GM21717 (cell line): ENCODE results near the gene CHST11.

Experiments
- ATAC-seq: cut with Tn5 transposase; IDR thresholded peaks from one replicate; pipeline ENCODE4 v1.9.1; 2021; ENCODE audit warnings: mild to moderate bottlenecking, moderate library complexity; ENCODE audit not compliant: unreplicated experiment

Gene CHST11

DNA sequence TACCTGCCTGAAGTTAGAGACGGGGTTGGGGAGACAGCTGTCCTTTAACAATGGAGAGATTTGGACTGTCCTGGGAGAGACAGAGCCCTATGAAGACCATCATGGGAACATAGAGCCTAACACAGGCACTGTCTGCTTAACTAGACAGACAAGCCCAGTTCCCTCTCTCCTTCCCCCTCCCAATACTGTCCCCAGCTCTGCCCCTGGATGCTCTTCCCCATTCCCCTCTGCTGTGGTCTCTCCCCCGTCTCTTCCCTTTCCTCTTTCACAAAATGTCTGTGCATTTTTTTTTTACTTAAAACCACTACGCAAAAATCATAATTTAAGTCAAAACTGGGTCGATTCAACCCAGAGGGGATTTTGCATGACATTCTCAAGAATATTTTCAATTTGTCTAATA is 232.9 kb downstream of the CHST11 start:
- no peak for ATAC-seq

- peak; percentile 36 for ATAC-seq
These were observed 235.2 kb downstream of the CHST11 start for GRCh38 chr12:104691721-104692556.

GRCh38 chr12:104692557-104693218 is 235.9 kb downstream of the CHST11 start:
- ATAC-seq: no peak

- ATAC-seq: no peak
These were observed 236.7 kb downstream of the CHST11 start for GRCh38 chr12:104693493-104693892.

DNA sequence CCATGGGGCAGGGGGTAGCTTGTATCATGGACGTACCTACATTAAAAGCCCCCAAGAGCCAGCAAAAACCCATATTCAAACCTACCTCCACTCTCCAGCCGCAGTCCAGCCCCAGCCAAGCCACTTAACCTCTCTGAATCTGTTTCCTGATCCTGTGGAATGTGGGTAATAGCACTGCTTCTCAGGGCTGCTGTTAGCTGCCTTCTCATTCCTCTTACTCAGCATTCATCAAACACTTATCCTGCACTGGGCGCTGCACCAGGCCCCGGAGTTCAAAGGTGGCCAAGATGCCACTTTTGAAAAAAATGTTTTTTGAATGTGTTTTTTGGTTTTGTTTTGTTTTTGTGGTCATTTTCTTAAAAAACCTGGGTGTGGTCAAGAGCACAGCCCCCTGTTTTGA is 237.4 kb downstream of the CHST11 start:
- ATAC-seq: no peak

GRCh38 chr12:104694711-104695110 is 238.0 kb downstream of the CHST11 start:
- no peak for ATAC-seq

DNA sequence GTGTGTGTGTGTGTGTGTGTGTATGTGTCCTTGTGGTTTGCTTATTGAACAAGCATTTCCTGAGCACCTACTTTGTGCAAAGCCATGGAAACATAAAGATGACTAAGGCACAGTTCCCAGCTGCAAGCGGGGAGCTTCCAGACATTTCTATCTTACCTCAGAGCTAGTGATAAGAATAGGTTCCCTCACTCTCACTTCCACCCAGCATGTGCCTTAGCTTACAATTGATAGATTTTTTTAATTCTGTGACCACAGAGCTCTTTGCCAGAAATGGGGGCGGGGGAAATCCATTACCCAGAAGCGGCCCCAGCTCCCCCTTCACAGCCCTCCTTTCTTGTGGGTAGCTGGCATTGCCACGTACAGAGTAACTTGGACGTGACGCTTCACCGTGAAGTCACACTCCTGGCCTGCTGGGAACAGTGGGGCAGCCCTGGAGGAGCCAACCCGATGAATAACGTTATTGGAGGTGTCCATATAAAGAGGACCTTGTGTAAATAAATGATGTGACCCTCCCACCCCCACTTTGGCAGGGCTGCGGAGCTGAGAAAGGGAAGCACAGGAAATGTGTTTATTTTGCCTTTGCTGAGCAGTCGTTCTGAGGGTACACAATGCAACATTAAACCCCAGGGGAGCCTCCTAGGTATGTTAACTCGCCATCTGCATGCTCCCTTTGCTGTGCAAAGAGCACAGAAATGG is 238.9 kb downstream of the CHST11 start:
- ATAC-seq: peak; percentile 55

DNA sequence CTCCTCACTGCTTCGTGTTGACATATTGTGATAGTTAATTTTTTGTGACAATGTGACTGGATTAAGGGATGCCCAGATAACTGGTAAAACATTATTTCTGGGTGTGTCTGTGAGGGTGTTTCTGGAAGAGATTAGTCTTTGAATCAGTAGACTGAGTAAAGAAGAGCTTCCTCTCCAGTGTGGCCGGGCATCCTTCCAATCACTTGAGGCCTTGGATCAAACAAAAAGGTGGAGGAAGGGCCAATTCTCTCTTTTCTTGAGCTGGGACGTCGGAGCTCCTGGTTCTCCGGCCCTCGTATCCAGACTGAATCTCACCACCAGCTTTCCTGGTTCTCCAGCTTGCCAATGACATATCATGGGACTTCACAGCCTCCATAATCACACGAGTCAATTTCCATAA is 240.4 kb downstream of the CHST11 start:
- no peak for ATAC-seq

GRCh38 chr12:104698871-104699270 is 242.1 kb downstream of the CHST11 start:
- ATAC-seq: no peak

- ATAC-seq: peak; percentile 39
These were observed 242.9 kb downstream of the CHST11 start for GRCh38 chr12:104699489-104700190.

- ATAC-seq: no peak
These were observed 243.6 kb downstream of the CHST11 start for GRCh38 chr12:104700324-104700723.

GRCh38 chr12:104701301-104701700 is 244.6 kb downstream of the CHST11 start:
- ATAC-seq: no peak

GRCh38 chr12:104701756-104702155 is 245.0 kb downstream of the CHST11 start:
- ATAC-seq: no peak

DNA sequence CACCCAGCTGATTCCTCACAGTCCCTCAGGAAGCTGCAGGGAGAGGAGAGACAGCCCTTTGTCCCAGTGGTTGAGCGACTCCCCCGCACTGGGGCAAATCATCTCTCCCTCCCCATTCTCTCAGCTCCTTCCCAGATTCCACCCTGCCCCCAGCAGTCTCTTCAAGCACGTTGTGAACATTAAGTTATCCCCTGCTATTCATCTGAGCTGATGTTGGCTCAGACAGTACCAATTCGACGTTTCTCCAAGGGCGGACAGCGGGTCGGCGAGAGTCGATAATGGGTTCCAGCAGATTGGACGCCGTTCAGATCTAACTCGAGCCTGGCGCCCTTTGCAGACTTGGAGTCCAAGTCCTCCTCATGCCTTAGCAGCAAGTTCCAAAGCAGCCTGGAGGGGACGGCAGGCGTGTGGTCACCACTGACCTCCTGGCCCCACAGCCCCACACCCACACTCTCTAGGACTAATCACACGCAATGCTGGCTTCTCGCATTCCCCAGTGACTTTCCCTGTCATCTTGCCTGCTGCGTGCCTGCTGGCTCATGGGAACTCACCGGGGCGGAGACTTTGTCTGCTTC is 245.9 kb downstream of the CHST11 start:
- no peak for ATAC-seq

DNA sequence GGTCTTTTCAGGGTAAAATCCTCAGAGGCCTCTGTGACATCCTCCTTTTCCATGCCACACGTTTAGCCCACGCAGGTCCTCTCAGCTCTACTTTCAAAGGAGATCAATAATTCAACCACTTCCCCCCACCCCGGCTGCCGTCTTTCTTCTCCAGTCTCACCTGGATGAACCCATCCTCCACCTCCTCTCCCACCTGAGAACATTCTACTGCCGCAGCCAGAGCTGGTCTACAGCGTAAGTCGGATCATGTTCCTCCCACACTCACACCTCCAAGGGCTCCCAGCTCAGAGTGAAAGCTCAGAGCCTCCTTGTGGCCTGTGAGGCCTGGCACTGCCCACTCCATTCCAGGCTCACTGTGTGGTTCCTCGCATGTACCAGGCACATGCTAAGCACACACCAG is 246.6 kb downstream of the CHST11 start:
- ATAC-seq: no peak

- ATAC-seq: no peak
These were observed 247.6 kb downstream of the CHST11 start for GRCh38 chr12:104704224-104704779.

DNA sequence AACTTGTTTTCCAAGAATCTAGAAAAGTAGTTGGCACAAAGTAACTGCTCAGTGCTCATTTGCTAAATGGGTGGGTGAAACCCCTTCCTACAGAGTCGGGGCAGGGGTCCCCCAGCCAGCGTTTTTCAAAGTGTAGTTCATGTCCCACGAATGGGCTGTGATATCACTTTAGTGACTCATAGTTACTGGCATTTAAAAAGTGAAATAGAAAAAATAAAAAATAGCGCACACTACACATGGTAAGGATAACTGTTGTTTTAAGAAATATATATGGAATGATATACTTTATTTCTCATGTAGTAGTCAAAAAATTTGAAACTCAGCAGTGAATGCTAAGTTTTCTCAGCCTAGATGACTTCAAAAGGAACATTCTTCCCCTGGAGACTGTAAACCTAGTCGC is 250.4 kb downstream of the CHST11 start:
- ATAC-seq: no peak

DNA sequence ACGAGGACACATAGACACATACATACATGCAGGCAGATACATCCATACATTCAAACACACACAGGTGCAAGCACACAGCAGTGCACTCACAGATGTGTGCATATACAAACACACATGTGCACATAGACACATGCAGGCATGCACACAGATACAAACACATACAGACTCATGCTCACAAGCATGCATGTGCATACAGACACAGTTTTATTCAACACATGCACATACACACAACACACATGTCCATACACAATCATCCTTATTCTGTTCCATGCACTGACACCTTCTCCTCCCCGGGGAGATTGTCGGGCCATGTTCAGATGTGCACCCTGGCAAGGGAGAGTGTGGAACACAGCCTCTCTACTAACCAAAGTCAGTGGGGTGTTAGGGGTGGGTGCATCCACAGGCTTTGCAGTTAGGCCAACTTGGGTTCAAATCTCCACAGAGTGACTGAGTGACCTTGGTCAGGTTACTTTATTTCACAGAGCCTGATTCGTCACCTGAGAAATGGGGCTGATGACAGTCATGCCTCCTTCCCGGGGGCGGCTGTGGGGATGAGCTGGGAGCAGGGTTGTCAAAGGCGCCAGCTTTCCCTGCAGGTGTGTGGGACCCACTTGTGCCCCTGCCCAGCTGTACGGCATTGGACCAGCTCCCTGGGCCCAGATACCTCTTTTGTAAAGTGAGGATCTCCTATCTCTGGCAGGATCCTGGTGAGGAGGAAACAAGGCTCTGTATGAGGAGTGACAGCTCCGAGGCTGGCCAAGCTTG is 251.2 kb downstream of the CHST11 start:
- no peak for ATAC-seq

GRCh38 chr12:104708891-104709290 is 252.1 kb downstream of the CHST11 start:
- ATAC-seq: no peak
